ENCODE data around the gene CAV3. TPM values are rescaled to one million over a fixed set of nuclear protein-coding genes. Genes with fewer than 3 reads are reported as not detected.

Gene CAV3
- total RNA-seq, 1 donor from 2014 or later = not detected

- no peak for ATAC-seq
These were observed 2.8 kb downstream of the CAV3 start for GRCh38 chr3:8736436-8736835.

DNA sequence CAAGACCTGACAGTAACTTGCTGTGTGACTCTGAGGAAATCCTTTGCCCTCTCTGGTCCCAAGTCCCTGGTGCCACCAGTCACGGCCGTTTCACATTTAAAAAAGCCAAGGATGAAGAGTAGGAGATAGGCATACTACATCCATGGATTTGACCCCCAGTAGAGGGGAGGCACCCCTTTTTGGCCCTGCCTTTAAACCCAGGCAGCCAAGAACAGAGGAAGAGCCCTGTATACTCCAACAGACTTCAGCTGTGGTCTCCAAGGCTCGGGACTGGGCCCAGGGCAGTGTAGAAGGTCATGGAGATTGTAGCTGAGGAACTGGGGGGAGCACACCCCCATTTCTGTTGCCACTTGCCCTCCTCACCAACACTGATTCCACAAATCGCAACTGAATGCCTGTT, 3.7 kb downstream of the CAV3 start:
- no peak for ATAC-seq

DNA sequence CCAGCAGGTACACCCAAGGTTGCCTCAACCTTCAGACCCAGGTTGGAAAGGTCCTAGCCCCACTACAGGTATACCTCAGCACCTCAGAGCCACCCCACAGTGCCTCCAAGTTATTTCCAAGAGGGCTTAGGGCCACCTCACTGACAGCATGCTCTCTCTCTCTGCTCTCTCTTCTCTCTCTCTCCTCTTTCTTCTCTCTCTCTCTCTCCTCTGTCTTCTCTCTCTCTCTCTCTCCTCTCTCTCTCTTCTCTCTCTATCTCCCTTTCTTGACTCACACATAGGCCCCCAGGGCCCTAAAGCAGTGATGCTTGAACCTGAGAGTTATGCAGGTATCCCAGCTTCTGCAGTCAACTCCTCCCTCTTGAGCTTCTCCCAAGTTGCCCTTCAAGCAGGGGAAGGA, 4.2 kb downstream of the CAV3 start:
- ATAC-seq = no peak

- ATAC-seq = no peak
These were observed 5.0 kb downstream of the CAV3 start for GRCh38 chr3:8738639-8739038.

DNA sequence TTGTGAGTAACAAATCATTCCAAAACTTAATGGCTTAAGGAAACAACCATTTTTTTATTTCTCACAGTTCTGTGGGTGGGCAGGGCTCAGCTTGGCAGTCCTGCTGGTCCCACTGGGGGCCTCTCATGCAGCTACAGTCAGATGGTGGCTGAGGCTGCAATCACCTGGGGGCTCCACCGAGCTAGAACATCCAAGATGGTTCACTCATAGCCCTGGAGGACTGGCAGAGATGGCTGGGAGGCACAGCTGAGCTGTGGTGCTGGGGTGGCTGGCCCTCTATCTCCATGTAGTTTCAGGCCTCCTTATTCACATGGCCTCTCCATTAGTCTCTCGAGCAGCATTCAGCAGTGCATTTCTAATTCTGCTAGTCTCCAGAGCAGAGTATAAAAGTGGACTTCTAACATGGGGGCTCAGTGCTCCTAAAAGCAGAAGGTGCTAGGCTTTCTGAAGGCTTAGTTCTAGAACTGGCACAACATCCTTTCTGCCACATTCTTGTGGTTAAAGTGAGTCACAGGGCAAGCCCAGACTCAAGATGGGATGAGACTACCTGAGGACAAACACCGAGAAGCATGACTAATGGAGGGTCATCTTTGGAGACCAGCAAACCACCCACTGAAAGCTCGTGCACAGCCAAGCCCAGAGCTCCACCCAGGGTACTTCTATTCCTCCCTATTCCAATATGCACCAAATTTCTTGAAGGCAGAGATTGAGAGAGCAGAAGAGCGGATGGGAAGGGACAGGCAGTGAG, 6.3 kb downstream of the CAV3 start:
- ATAC-seq = peak; percentile 98

GRCh38 chr3:8741581-8742261, 8.1 kb downstream of the CAV3 start:
- ATAC-seq = no peak

DNA sequence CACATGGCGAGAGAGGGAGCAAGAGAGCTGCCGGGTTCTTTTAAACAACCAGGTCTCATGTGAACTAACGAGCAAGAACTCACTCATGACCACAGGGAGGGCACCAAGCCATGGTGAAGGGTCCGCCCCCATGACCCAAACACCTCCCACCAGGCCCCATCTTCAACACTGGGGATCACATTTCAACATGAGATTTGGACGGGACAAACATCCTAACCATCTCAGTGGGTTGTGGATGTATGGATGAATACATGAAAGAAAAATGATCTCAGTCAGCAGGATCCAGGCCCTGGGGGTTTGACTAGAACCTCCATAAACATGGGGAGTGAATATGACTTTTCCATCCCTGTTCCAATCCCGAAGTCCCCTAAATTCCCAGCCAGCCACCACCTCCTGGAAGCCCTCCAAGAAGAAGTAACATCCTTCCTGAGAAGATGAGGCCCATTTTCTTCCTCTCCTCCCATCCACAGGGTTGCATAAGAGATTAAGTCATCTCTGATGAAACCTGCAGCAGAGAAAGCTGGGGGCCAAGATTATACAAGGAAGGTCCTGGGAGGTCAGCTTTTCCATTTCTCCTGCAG, 9.5 kb downstream of the CAV3 start:
- no peak for ATAC-seq

DNA sequence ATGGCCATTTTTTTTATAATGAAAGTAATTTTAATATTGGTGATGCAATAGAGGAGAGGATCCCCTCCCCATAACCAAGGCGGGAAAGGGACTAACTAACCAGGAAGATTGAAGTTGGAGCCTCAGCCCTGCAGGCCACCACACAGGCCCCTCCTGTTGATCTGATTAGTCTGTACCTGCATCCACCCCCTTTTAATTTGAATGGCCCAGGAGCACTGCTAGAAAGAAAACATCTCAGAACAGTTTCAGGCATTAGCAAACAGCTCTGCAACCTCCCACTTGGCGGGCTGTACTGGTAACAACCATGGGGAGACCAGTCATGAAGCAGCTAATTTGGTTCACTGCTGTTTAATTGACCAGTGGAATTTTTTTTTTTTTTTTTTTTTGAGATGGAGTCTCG, 10.3 kb downstream of the CAV3 start:
- ATAC-seq = no peak

- no peak for ATAC-seq
These were observed 12.2 kb downstream of the CAV3 start for GRCh38 chr3:8745619-8746370.

DNA sequence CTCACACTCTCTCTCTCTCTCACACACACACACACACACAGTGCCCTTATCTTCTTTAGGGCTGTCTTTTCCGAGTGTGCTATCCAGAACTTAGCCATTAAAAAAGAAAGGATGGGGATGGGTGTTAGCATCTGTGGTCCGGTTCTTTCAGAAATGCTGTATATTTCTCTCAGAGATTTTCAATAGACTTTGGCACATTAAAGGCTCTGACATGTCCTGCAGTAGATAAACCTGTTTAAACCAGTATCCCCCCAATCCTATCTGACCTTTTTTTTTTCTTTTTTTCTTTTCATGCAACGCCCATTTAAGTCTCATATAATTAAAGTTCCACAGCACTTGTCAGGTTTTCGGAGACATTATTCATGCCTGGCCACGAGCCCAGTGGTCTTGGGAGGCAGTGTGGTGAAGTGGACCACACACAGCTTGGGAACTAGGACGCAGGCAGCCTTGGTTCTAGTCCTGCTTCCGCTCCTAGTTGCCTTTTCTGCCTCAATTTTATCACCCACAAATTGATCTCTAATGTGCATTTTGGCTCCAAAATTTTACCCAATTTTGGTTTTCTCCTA, 13.3 kb downstream of the CAV3 start:
- ATAC-seq = no peak

DNA sequence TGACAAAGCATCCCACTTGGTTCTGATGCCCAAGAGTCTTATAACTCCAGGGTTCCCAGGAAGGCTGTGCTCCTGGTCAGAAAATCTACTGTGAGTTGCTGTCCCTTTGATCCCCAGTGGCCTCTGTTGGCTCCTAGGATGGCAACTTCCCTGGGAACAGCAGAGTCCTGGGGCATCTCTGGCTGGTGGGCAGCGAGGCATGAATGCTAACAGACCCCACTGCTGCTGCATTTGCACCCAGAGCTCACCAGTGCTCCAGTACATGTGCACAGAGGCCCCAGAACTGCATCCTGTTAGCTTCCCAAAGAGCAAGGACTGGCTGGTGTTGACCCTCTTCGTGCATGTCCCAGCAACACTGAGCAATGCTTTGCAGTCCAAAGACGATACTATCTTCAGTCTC, 15.7 kb downstream of the CAV3 start:
- no peak for ATAC-seq

DNA sequence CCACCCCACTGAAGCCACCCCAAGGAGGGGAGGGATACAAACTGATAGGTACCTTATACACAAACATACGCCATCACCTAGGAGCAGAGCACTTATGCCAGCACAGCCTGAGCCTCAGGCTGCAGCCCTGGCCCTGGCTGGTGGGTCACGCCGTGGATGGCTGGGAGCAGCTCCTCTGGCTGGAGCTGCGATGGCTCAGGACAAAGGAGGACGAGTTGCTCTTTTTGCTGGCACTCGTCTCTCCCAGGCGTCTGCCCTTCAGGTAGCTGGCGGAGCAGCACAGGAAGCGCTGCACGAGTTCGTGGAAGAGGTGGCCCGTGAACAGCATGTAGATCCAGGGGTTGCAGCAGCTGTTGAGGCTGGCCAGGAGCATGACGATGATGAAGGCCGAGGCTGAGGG, 19.2 kb downstream of the CAV3 start:
- no peak for ATAC-seq

GRCh38 chr3:8755097-8755496, 21.5 kb downstream of the CAV3 start:
- no peak for ATAC-seq

DNA sequence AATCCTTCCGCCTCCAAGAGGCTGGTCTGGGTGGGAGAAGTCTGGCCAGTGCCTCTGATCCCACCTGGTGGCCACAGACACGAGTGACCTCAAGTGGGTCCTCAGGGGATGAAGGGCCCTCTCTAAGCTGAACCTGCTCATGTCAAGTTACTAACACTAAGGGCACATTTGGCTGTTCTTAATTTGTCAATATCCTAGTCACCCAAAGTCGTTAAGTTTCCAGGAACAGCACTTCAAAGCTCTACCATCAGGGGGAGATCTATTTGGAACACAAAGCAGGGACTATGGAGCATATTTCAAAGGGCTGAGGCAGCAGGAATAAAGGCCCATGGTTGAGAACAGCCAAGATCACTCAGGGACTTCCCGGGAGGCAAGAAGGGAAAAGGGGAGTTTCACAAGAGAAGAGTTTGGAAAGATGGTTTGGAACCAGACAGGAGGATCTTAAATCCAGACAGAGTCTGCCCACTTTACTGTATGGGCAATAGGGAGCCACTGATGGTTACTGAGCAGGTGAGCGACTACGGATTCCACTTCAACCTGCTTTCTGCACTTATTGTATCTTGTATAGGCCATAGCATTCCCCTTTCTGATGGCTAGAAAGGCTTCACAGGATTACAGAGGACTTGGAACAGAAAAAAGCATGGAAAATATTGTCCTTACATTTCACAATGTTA, 22.1 kb downstream of the CAV3 start:
- no peak for ATAC-seq

DNA sequence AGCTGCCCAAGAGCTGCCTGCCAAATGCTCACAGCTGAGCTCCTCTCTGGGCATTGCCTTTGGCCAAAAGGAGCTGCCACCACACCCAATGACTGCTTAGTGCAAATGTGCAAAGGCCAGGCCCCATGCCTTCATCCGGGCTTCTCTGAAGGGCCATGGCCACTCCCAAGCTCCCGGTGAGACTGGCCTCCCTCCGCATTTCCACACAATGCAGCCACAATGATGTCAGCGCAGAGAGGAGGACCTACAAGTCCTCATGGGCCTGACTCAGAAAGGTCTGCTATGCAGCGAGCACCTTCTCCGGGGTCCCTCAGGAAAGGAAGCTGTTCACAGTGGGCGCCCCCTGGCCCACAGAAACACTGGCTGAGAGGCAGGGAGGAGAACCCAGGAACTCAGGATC, 23.1 kb downstream of the CAV3 start:
- ATAC-seq = peak; percentile 19

- ATAC-seq = peak; percentile 58
These were observed 24.2 kb downstream of the CAV3 start for GRCh38 chr3:8757551-8758518.

- ATAC-seq = no peak
These were observed 25.6 kb downstream of the CAV3 start for GRCh38 chr3:8759038-8759707.

DNA sequence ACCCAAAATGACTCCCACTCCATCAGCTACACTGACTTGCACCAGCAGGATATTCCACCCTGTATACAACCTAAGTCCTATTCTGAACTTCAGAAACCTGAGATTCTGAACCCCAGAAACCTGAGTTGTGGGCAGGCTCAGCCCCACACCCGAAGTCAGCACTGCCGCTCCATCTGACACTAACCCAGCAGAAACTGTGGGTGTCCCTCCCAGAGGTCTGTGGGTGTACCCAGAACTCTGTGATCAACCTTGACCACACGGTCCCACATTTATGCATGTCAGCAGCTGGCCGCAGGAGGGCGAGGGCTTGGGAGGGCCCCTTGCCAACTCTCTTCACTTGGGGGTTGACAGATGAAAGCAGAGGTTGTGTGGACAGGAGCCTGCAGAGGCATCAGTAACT, 26.5 kb downstream of the CAV3 start:
- no peak for ATAC-seq

GRCh38 chr3:8760506-8760905, 26.9 kb downstream of the CAV3 start:
- no peak for ATAC-seq

DNA sequence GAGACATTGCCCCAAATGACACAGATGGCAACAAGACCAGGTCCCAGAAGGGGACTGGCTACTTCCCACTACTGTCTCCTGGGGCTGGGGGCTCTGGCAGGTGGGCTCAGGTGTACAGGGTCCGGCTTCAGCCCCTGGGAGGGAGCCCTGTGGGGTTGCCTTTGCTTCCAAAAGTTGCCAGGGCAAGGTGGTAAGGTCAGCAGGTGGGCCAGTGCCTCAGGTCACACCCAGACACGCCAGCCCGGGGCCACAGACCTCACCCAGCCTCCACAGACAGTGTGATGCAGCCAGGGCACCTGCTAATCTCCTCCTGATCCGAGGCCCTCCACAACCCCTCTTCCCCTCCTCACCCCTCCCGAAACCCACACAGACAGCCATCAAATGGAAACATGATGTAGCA, 28.3 kb downstream of the CAV3 start:
- no peak for ATAC-seq
